Measurements from ENCODE around the gene UBXN7.

UBXN7 gene

GRCh38 chr3:196355668-196356067 is 76.6 kb downstream of the UBXN7 start (continued):
- no peak for TF ChIP-seq PATZ1 (tag by site-specific recombination; IDR thresholded peaks at IDR 0.05)
- TF ChIP-seq PRDM10 (tag by site-specific recombination; IDR thresholded peaks at IDR 0.05), result no peak
- TF ChIP-seq PRDM1 (tag by site-specific recombination; IDR thresholded peaks at IDR 0.05), result no peak
- TF ChIP-seq OSR2 (tag by site-specific recombination; IDR thresholded peaks at IDR 0.05), result no peak
- no peak for TF ChIP-seq ZNF501 (tag by site-specific recombination; IDR thresholded peaks at IDR 0.05)
- TF ChIP-seq ZNF362 (tag by site-specific recombination; IDR thresholded peaks at IDR 0.05), result no peak

- POLR2A ChIA-PET, result no interaction called here
- TF ChIP-seq ZFP3 (tag by site-specific recombination; IDR thresholded peaks at IDR 0.05; ENCODE audit: low read depth) (no peak), HIC1 (tag by site-specific recombination; IDR thresholded peaks at IDR 0.05) (no peak), ZNF558 (tag by site-specific recombination; IDR thresholded peaks at IDR 0.05) (no peak), ZBTB1 (tag by site-specific recombination; IDR thresholded peaks at IDR 0.05) (no peak), ZBTB20 (tag by site-specific recombination; IDR thresholded peaks at IDR 0.05) (no peak), ZNF549 (tag by site-specific recombination; IDR thresholded peaks at IDR 0.05) (no peak), FEZF1 (tag by site-specific recombination; IDR thresholded peaks at IDR 0.05) (no peak), ZBTB26 (tag by site-specific recombination; optimal IDR thresholded peaks at IDR 0.05) (no peak), ZNF623 (tag by site-specific recombination; IDR thresholded peaks at IDR 0.05) (no peak)
- CTCF ChIA-PET, result no interaction called here
- Histone ChIP-seq H3K27ac (ENCODE audit: extremely low read depth, low read depth, low read length) (no peak overlapping the region), H3K9me3 (ENCODE audit: control insufficient read depth, insufficient read depth, low read depth, low read length) (no peaks in the 10 kb centered on the region), H3K36me3 (ENCODE audit: control insufficient read depth in 2 of 2, insufficient read depth in 1 of 2, low read length in 2 of 2) (peaks cover 15 to 68% of the 10 kb centered on the region in 2 experiments), H3K4me3 (ENCODE audit: low read depth, low read length) (no peak overlapping the region), H3K4me1 (ENCODE audit: control insufficient read depth, insufficient read depth, low read length) (no peaks in the 10 kb centered on the region)
Observed at GRCh38 chr3:196354132-196354531, 78.1 kb downstream of the UBXN7 start.

All from HEK293 (cell line).